ENCODE results near the gene SMG5. TPM values are rescaled to one million over a fixed set of nuclear protein-coding genes. Genes with fewer than 3 reads are reported as not detected.

SMG5 gene
- total RNA-seq, 1 donor from 2014 or later = 25.6 TPM

DNA sequence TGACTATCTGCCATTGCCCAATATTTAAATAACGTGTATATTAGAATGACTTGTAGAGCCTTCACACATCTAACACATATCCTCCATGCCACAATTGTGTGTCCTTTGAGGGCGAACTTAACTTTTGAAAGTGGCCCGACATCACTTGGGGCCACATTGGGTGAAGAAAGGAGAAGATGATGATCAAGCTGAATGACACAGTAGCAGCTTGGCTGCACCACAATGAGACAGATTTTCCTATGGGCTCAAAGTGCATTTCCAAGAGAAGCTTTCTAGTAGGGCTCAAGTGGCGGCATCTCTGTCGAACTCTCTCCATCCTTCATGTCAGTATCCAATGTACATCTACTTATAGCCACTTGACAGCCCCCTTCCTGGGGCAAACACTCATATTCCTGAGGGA, 44.4 kb downstream of the SMG5 start:
- peaks cover 50 to 64% (median 54%) of the 10 kb centered on the region in 3 donors for H3K36me3 ChIP-seq (ENCODE audit: control insufficient read depth in 3 of 3, insufficient read depth in 3 of 3, low read length in 3 of 3)
- no peak overlapping the region for H3K27ac ChIP-seq (ENCODE audit: low read depth, low read length)
- no peaks in the 10 kb centered on the region for H3K4me1 ChIP-seq (ENCODE audit: control insufficient read depth in 3 of 3, insufficient read depth in 3 of 3, low read length in 3 of 3)
- H3K4me3 ChIP-seq (ENCODE audit: low read length in 3 of 3) = no peak overlapping the region
- H3K27me3 ChIP-seq (ENCODE audit: control insufficient read depth in 3 of 3, insufficient read depth in 3 of 3, low read length in 3 of 3) = peaks cover 0 to 3% (median 0%) of the 10 kb centered on the region in 3 donors
- no peak overlapping the region for H3K9ac ChIP-seq (ENCODE audit: low read depth in 1 of 3, low read length in 3 of 3)
- no peaks in the 10 kb centered on the region for H3K9me3 ChIP-seq (ENCODE audit: control insufficient read depth in 3 of 3, low read length in 3 of 3)

DNA sequence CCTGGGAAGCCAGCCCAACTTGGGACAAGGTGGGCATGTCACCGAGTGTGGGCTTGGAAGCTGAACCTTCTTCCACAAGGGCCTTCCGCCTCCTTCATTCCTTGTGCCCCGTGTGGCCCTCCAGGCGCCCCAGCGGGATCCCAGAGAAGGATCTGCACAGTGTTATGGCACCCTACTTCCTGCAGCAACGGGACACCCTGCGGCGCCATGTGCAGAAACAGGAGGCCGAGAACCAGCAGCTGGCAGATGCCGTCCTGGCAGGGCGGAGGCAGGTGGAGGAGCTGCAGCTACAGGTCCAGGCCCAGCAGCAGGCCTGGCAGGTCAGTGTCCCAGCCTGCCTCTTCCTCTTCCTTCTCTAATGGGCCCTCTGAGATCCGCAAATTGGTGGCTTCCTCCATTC, 46.5 kb downstream of the SMG5 start:
- H3K4me3 ChIP-seq (ENCODE audit: low read length in 3 of 3) = no peak overlapping the region
- H3K4me1 ChIP-seq (ENCODE audit: control insufficient read depth in 3 of 3, insufficient read depth in 3 of 3, low read length in 3 of 3) = peaks cover 0 to 6% (median 0%) of the 10 kb centered on the region in 3 donors
- H3K27ac ChIP-seq (ENCODE audit: low read depth, low read length) = no peak overlapping the region
- no peak overlapping the region for H3K9ac ChIP-seq (ENCODE audit: low read depth in 1 of 3, low read length in 3 of 3)
- peaks cover 52 to 60% (median 56%) of the 10 kb centered on the region in 3 donors for H3K36me3 ChIP-seq (ENCODE audit: control insufficient read depth in 3 of 3, insufficient read depth in 3 of 3, low read length in 3 of 3)
- H3K27me3 ChIP-seq (ENCODE audit: control insufficient read depth in 3 of 3, insufficient read depth in 3 of 3, low read length in 3 of 3) = peaks cover 0 to under 1% (median 0%) of the 10 kb centered on the region in 3 donors
- H3K9me3 ChIP-seq (ENCODE audit: control insufficient read depth in 3 of 3, low read length in 3 of 3) = no peaks in the 10 kb centered on the region

DNA sequence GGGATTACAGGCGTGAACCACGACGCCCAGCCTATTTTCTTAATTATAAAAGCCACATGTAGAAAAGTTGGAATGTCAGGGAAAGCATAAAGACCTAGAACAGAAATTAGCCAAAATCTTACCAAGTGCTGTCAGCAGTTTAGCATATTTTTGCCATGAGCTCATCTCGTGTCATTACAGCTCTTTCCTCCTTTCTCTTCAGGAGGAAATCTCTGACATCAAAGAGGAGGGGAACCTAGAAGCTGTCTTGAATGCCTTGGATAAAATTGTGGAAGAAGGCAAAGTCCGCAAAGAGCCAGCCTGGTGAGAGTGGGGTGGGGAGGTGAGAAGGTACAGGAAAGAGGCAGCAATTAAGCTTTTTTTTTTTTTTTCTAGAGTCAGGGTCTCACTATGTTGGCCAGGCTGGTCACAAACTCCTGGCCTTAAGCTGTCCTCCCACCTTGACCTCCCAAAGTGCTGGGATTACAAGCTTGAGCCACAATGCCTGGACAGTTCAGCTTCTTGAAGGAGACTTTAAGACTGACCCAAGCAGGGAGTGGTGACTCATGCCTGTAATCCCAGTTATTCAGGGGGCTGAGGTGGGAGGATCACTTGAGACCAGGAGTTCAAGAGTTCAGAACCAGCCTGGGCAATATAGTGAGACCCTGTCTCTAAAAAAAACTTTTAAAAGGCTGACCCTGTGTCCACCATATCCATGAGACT, 49.0 kb downstream of the SMG5 start:
- Histone ChIP-seq H3K9ac (ENCODE audit: low read depth in 1 of 3, low read length in 3 of 3) (no peak overlapping the region), H3K9me3 (ENCODE audit: control insufficient read depth in 3 of 3, low read length in 3 of 3) (no peaks in the 10 kb centered on the region), H3K4me3 (ENCODE audit: low read length in 3 of 3) (no peak overlapping the region), H3K4me1 (ENCODE audit: control insufficient read depth in 3 of 3, insufficient read depth in 3 of 3, low read length in 3 of 3) (peaks cover 2 to 6% (median 2%) of the 10 kb centered on the region in 3 donors), H3K36me3 (ENCODE audit: control insufficient read depth in 3 of 3, insufficient read depth in 3 of 3, low read length in 3 of 3) (peaks cover 34 to 49% (median 38%) of the 10 kb centered on the region in 3 donors), H3K27ac (ENCODE audit: low read depth, low read length) (no peak overlapping the region), H3K27me3 (ENCODE audit: control insufficient read depth in 3 of 3, insufficient read depth in 3 of 3, low read length in 3 of 3) (no peaks in the 10 kb centered on the region)

GRCh38 chr1:156232201-156232894, 50.3 kb downstream of the SMG5 start:
- Histone ChIP-seq H3K9ac (ENCODE audit: low read depth in 1 of 3, low read length in 3 of 3) (no peak overlapping the region), H3K9me3 (ENCODE audit: control insufficient read depth in 3 of 3, low read length in 3 of 3) (no peaks in the 10 kb centered on the region), H3K27me3 (ENCODE audit: control insufficient read depth in 3 of 3, insufficient read depth in 3 of 3, low read length in 3 of 3) (no peaks in the 10 kb centered on the region), H3K4me3 (ENCODE audit: low read length in 3 of 3) (no peak overlapping the region), H3K36me3 (ENCODE audit: control insufficient read depth in 3 of 3, insufficient read depth in 3 of 3, low read length in 3 of 3) (peaks cover 28 to 43% (median 33%) of the 10 kb centered on the region in 3 donors), H3K4me1 (ENCODE audit: control insufficient read depth in 3 of 3, insufficient read depth in 3 of 3, low read length in 3 of 3) (peaks cover 2 to 6% (median 5%) of the 10 kb centered on the region in 3 donors), H3K27ac (ENCODE audit: low read depth, low read length) (no peak overlapping the region)

GRCh38 chr1:156230473-156230837, 52.2 kb downstream of the SMG5 start:
- no peaks in the 10 kb centered on the region for H3K27me3 ChIP-seq (ENCODE audit: control insufficient read depth in 3 of 3, insufficient read depth in 3 of 3, low read length in 3 of 3)
- no peaks in the 10 kb centered on the region for H3K9me3 ChIP-seq (ENCODE audit: control insufficient read depth in 3 of 3, low read length in 3 of 3)
- peaks cover 2 to 6% (median 5%) of the 10 kb centered on the region in 3 donors for H3K4me1 ChIP-seq (ENCODE audit: control insufficient read depth in 3 of 3, insufficient read depth in 3 of 3, low read length in 3 of 3)
- H3K4me3 ChIP-seq (ENCODE audit: low read length in 3 of 3) = no peak overlapping the region
- H3K9ac ChIP-seq (ENCODE audit: low read depth in 1 of 3, low read length in 3 of 3) = no peak overlapping the region
- peaks cover 15 to 30% (median 15%) of the 10 kb centered on the region in 3 donors for H3K36me3 ChIP-seq (ENCODE audit: control insufficient read depth in 3 of 3, insufficient read depth in 3 of 3, low read length in 3 of 3)
- H3K27ac ChIP-seq (ENCODE audit: low read depth, low read length) = no peak overlapping the region

DNA sequence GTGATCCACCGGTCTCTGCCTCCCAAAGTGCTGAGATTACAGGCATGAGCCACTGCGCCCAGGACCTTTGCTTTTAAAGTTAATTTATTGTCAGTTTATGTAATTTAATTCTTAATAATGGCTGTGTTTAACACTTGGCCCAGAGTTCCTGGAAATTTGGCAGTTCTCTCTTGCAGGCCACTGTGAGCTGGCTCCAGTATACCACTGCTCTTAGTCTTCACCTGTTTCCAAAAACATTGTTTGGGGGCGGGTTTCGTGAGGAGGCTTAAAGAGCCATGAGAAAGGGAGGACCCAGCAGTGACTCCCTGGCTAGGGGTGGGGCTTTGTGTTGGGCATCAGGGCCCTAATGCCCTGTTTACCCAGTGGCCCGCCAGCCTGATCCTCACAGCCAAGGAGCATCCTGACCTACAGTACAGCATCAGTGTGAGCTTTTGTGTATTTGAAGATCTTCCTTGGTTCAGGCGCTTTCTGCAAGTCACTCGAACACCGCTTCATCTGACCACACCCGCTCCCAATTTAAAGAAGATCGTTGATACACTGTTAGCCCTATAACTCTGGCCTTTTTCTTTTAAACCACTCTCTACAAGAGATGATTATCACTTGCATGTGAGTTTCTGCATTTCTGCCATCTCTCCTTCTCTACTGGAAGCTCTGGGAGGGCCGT, 52.7 kb downstream of the SMG5 start:
- Histone ChIP-seq H3K36me3 (ENCODE audit: control insufficient read depth in 3 of 3, insufficient read depth in 3 of 3, low read length in 3 of 3) (peaks cover 15 to 30% (median 15%) of the 10 kb centered on the region in 3 donors), H3K4me1 (ENCODE audit: control insufficient read depth in 3 of 3, insufficient read depth in 3 of 3, low read length in 3 of 3) (peaks cover 2 to 6% (median 5%) of the 10 kb centered on the region in 3 donors), H3K27ac (ENCODE audit: low read depth, low read length) (no peak overlapping the region), H3K9ac (ENCODE audit: low read depth in 1 of 3, low read length in 3 of 3) (no peak overlapping the region), H3K4me3 (ENCODE audit: low read length in 3 of 3) (no peak overlapping the region), H3K9me3 (ENCODE audit: control insufficient read depth in 3 of 3, low read length in 3 of 3) (no peaks in the 10 kb centered on the region), H3K27me3 (ENCODE audit: control insufficient read depth in 3 of 3, insufficient read depth in 3 of 3, low read length in 3 of 3) (no peaks in the 10 kb centered on the region)

DNA sequence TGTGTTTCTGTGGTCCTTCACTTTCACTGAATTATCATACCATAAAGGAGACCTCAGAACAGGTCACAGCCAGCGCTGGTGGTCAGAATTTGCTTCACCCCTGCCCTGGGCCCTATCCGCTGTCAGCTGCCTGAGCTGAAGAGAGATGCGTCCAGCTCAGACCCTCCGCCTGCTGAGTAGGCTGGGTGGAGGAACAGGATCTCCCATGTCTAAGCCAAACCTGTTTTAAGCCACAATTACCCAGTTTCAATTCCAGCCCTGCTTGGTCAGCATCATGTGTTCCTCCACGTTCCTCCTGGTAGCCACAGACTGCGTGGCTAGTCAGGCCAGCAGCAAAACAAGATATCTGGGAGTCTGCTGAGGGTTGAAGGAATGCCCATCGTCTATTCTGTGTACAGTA, 54.1 kb downstream of the SMG5 start:
- peaks cover 12 to 29% (median 13%) of the 10 kb centered on the region in 3 donors for H3K36me3 ChIP-seq (ENCODE audit: control insufficient read depth in 3 of 3, insufficient read depth in 3 of 3, low read length in 3 of 3)
- H3K9me3 ChIP-seq (ENCODE audit: control insufficient read depth in 3 of 3, low read length in 3 of 3) = no peaks in the 10 kb centered on the region
- no peak overlapping the region for H3K27ac ChIP-seq (ENCODE audit: low read depth, low read length)
- H3K27me3 ChIP-seq (ENCODE audit: control insufficient read depth in 3 of 3, insufficient read depth in 3 of 3, low read length in 3 of 3) = no peaks in the 10 kb centered on the region
- peaks cover 2 to 6% (median 5%) of the 10 kb centered on the region in 3 donors for H3K4me1 ChIP-seq (ENCODE audit: control insufficient read depth in 3 of 3, insufficient read depth in 3 of 3, low read length in 3 of 3)
- H3K9ac ChIP-seq (ENCODE audit: low read depth in 1 of 3, low read length in 3 of 3) = no peak overlapping the region
- H3K4me3 ChIP-seq (ENCODE audit: low read length in 3 of 3) = no peak overlapping the region

DNA sequence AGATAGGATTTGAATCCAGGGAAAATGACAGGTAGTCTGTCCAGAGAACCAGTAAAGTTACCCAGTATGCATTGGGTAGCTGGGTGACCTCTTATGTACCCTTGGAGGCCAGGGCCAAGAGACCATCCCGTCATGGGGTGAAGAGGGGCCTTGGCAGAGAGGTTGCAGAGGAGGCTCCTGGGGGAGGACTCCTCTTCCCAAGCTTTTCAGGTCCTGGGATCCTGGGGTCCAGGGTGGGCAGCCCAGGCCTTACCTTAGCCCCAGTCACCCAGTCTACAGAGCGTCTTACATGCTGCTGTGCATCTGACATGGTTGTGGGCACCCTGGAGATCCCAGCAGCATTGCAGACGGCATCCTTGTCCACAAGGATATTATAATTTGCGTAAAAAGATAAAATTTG, 55.8 kb downstream of the SMG5 start:
- Histone ChIP-seq H3K9ac (ENCODE audit: low read depth in 1 of 3, low read length in 3 of 3) (no peak overlapping the region), H3K9me3 (ENCODE audit: control insufficient read depth in 3 of 3, low read length in 3 of 3) (no peaks in the 10 kb centered on the region), H3K27me3 (ENCODE audit: control insufficient read depth in 3 of 3, insufficient read depth in 3 of 3, low read length in 3 of 3) (no peaks in the 10 kb centered on the region), H3K4me3 (ENCODE audit: low read length in 3 of 3) (no peak overlapping the region), H3K4me1 (ENCODE audit: control insufficient read depth in 3 of 3, insufficient read depth in 3 of 3, low read length in 3 of 3) (peaks cover 2 to 5% (median 5%) of the 10 kb centered on the region in 3 donors), H3K27ac (ENCODE audit: low read depth, low read length) (no peak overlapping the region), H3K36me3 (ENCODE audit: control insufficient read depth in 3 of 3, insufficient read depth in 3 of 3, low read length in 3 of 3) (peaks cover 23 to 35% (median 24%) of the 10 kb centered on the region in 3 donors)

- peaks cover 29 to 42% (median 30%) of the 10 kb centered on the region in 3 donors for H3K36me3 ChIP-seq (ENCODE audit: control insufficient read depth in 3 of 3, insufficient read depth in 3 of 3, low read length in 3 of 3)
- H3K9ac ChIP-seq (ENCODE audit: low read depth in 1 of 3, low read length in 3 of 3) = no peak overlapping the region
- H3K4me1 ChIP-seq (ENCODE audit: control insufficient read depth in 3 of 3, insufficient read depth in 3 of 3, low read length in 3 of 3) = peaks cover 2 to 5% (median 5%) of the 10 kb centered on the region in 3 donors
- H3K4me3 ChIP-seq (ENCODE audit: low read length in 3 of 3) = no peak overlapping the region
- H3K27me3 ChIP-seq (ENCODE audit: control insufficient read depth in 3 of 3, insufficient read depth in 3 of 3, low read length in 3 of 3) = no peaks in the 10 kb centered on the region
- no peaks in the 10 kb centered on the region for H3K9me3 ChIP-seq (ENCODE audit: control insufficient read depth in 3 of 3, low read length in 3 of 3)
- no peak overlapping the region for H3K27ac ChIP-seq (ENCODE audit: low read depth, low read length)
These were observed 56.5 kb downstream of the SMG5 start for GRCh38 chr1:156226116-156226538.

GRCh38 chr1:156225677-156226014, 57.0 kb downstream of the SMG5 start:
- Histone ChIP-seq H3K4me3 (ENCODE audit: low read length in 3 of 3) (no peak overlapping the region), H3K9me3 (ENCODE audit: control insufficient read depth in 3 of 3, low read length in 3 of 3) (no peaks in the 10 kb centered on the region), H3K36me3 (ENCODE audit: control insufficient read depth in 3 of 3, insufficient read depth in 3 of 3, low read length in 3 of 3) (peaks cover 34 to 45% (median 35%) of the 10 kb centered on the region in 3 donors), H3K27ac (ENCODE audit: low read depth, low read length) (no peak overlapping the region), H3K27me3 (ENCODE audit: control insufficient read depth in 3 of 3, insufficient read depth in 3 of 3, low read length in 3 of 3) (no peaks in the 10 kb centered on the region), H3K4me1 (ENCODE audit: control insufficient read depth in 3 of 3, insufficient read depth in 3 of 3, low read length in 3 of 3) (peaks cover 2 to 5% (median 5%) of the 10 kb centered on the region in 3 donors), H3K9ac (ENCODE audit: low read depth in 1 of 3, low read length in 3 of 3) (no peak overlapping the region)
